Stimulated activated naive B cell treated with anti-CD40 and anti-IgM and Interleukin-4, amounts not matched to agents 10 μg/mL and 1 μg/mL and 100 μg/mL, for 72 hours (primary cell): Measurements from ENCODE around the gene BCORL1.

Experiments
- ATAC-seq, 2 donors: fragments of 150-1000 bp; cut with Tn5 transposase; replicated peaks; 2 replicates each; pipeline ENCODE4 v1.10.0; 2021; ENCODE audit warnings: moderate library complexity in 1 of 2
- DNase-seq: peaks from one replicate; pipeline ENCODE4 v3.0.0; 2021
- H3K27ac Mint-ChIP-seq: one replicate; pipeline ENCODE4 v1.8.0; 2022; ENCODE audit warnings: mild to moderate bottlenecking, mixed read lengths
- H3K27me3 Mint-ChIP-seq, 2 donors: one replicate each; pipeline ENCODE4 v1.8.0; 2022; ENCODE audit warnings: mixed read lengths in 2 of 2
- H3K36me3 Mint-ChIP-seq, 2 donors: one replicate each; pipeline ENCODE4 v1.8.0; 2022; ENCODE audit warnings: mixed read lengths in 2 of 2, mild to moderate bottlenecking in 1 of 2
- H3K4me1 Mint-ChIP-seq, 2 donors: one replicate each; pipeline ENCODE4 v1.8.0; 2022; ENCODE audit warnings: mixed read lengths in 2 of 2, mild to moderate bottlenecking in 1 of 2
- H3K4me3 Mint-ChIP-seq, 2 donors: one replicate each; pipeline ENCODE4 v1.8.0; 2022; ENCODE audit warnings: mild to moderate bottlenecking in 2 of 2, mixed read lengths in 2 of 2, moderate library complexity in 1 of 2
- H3K9me3 Mint-ChIP-seq, 2 donors: one replicate each; pipeline ENCODE4 v1.8.0; 2022; ENCODE audit warnings: mixed read lengths in 2 of 2, mild to moderate bottlenecking in 1 of 2

BCORL1 gene

GRCh38 chrX:130093271-130093670, 110.8 kb downstream of the BCORL1 start:
- Mint-ChIP-seq H3K4me1 (peaks cover 33 to 59% of the 10 kb centered on the region in 2 donors), H3K27me3 (no peaks in the 10 kb centered on the region), H3K9me3 (no peaks in the 10 kb centered on the region), H3K36me3 (peaks cover 2 to 10% of the 10 kb centered on the region in 2 donors), H3K27ac (no peak overlapping the region), H3K4me3 (no peak overlapping the region)
- no peak for DNase-seq
- ATAC-seq = no peak

- no peaks in the 10 kb centered on the region for H3K27me3 Mint-ChIP-seq
- peaks cover 2 to 10% of the 10 kb centered on the region in 2 donors for H3K36me3 Mint-ChIP-seq
- H3K9me3 Mint-ChIP-seq = no peaks in the 10 kb centered on the region
- no peak for DNase-seq
- peaks cover 34 to 60% of the 10 kb centered on the region in 2 donors for H3K4me1 Mint-ChIP-seq
- H3K4me3 Mint-ChIP-seq = no peak overlapping the region
- peak overlapping the region; percentile 20 for H3K27ac Mint-ChIP-seq
- ATAC-seq = no peak
Observed at GRCh38 chrX:130094696-130095095, 112.3 kb downstream of the BCORL1 start.

GRCh38 chrX:130095249-130096030, 113.0 kb downstream of the BCORL1 start:
- no peak for DNase-seq
- Mint-ChIP-seq H3K4me3 (no peak overlapping the region), H3K9me3 (no peaks in the 10 kb centered on the region), H3K27ac (peak overlapping the region; percentile 20), H3K36me3 (peaks cover 2 to 7% of the 10 kb centered on the region in 2 donors), H3K27me3 (no peaks in the 10 kb centered on the region), H3K4me1 (peaks cover 30 to 60% of the 10 kb centered on the region in 2 donors)
- no peak for ATAC-seq

- no peaks in the 10 kb centered on the region for H3K9me3 Mint-ChIP-seq
- peaks cover 20 to 56% of the 10 kb centered on the region in 2 donors for H3K4me1 Mint-ChIP-seq
- no peak overlapping the region for H3K4me3 Mint-ChIP-seq
Observed at GRCh38 chrX:130097507-130098209, 115.2 kb downstream of the BCORL1 start.

GRCh38 chrX:130098210-130098552, 115.7 kb downstream of the BCORL1 start:
- H3K27ac Mint-ChIP-seq = no peak overlapping the region
- H3K36me3 Mint-ChIP-seq = peaks cover 0 to 2% of the 10 kb centered on the region in 2 donors
- H3K4me3 Mint-ChIP-seq = no peak overlapping the region
- DNase-seq (no peak), ATAC-seq (no peak)
- no peaks in the 10 kb centered on the region for H3K27me3 Mint-ChIP-seq
- no peaks in the 10 kb centered on the region for H3K9me3 Mint-ChIP-seq
- peaks cover 21 to 57% of the 10 kb centered on the region in 2 donors for H3K4me1 Mint-ChIP-seq

More at GRCh38 chrX:130097507-130098209, 115.2 kb downstream of the BCORL1 start:
- no peak for DNase-seq
- Mint-ChIP-seq H3K27ac (no peak overlapping the region), H3K36me3 (peaks cover 0 to 1% of the 10 kb centered on the region in 2 donors), H3K27me3 (no peaks in the 10 kb centered on the region)
- ATAC-seq = no peak

- DNase-seq = no peak
- ATAC-seq = no peak
- H3K4me3 Mint-ChIP-seq = no peak overlapping the region
- H3K36me3 Mint-ChIP-seq = peaks cover 0 to 2% of the 10 kb centered on the region in 2 donors
- peaks cover 22 to 67% of the 10 kb centered on the region in 2 donors for H3K4me1 Mint-ChIP-seq
- H3K9me3 Mint-ChIP-seq = no peaks in the 10 kb centered on the region
- H3K27me3 Mint-ChIP-seq = peaks cover 0 to 3% of the 10 kb centered on the region in 2 donors
- no peak overlapping the region for H3K27ac Mint-ChIP-seq
Observed at GRCh38 chrX:130100180-130100579, 117.7 kb downstream of the BCORL1 start.

- Mint-ChIP-seq H3K4me3 (no peak overlapping the region), H3K4me1 (peaks cover 24 to 80% of the 10 kb centered on the region in 2 donors), H3K27me3 (peaks cover 0 to 3% of the 10 kb centered on the region in 2 donors), H3K27ac (no peak overlapping the region), H3K9me3 (no peaks in the 10 kb centered on the region), H3K36me3 (peaks cover 4 to 7% of the 10 kb centered on the region in 2 donors)
- DNase-seq = no peak
- ATAC-seq = no peak
Observed at GRCh38 chrX:130103605-130104004, 121.2 kb downstream of the BCORL1 start.

- Mint-ChIP-seq H3K27ac (no peak overlapping the region), H3K36me3 (peaks cover 11 to 12% of the 10 kb centered on the region in 2 donors), H3K4me1 (peaks cover 23 to 75% of the 10 kb centered on the region in 2 donors), H3K4me3 (no peak overlapping the region), H3K9me3 (no peaks in the 10 kb centered on the region), H3K27me3 (peaks cover 0 to 3% of the 10 kb centered on the region in 2 donors)
- DNase-seq (no peak), ATAC-seq (no peak)
Observed at GRCh38 chrX:130105244-130105643, 122.8 kb downstream of the BCORL1 start.

- H3K27me3 Mint-ChIP-seq = peaks cover 0 to 3% of the 10 kb centered on the region in 2 donors
- H3K4me3 Mint-ChIP-seq = peak overlapping the region; percentile 22 to 47
- no peaks in the 10 kb centered on the region for H3K9me3 Mint-ChIP-seq
- peaks cover 23 to 67% of the 10 kb centered on the region in 2 donors for H3K4me1 Mint-ChIP-seq
- DNase-seq = no peak
- H3K36me3 Mint-ChIP-seq = peaks cover 11 to 12% of the 10 kb centered on the region in 2 donors
- peak overlapping the region; percentile 44 for H3K27ac Mint-ChIP-seq
- no peak for ATAC-seq
Observed at GRCh38 chrX:130106071-130106470, 123.6 kb downstream of the BCORL1 start.
